ENCODE data around the gene DHX32. TPM values are rescaled to one million over a fixed set of nuclear protein-coding genes. Genes with fewer than 3 reads are reported as not detected.
"Not testable (repeated sequence)": the region's sequence is repeated elsewhere in the genome, so short reads cannot be mapped to it uniquely, and the experiment has no call there.

DHX32 gene, protein sequence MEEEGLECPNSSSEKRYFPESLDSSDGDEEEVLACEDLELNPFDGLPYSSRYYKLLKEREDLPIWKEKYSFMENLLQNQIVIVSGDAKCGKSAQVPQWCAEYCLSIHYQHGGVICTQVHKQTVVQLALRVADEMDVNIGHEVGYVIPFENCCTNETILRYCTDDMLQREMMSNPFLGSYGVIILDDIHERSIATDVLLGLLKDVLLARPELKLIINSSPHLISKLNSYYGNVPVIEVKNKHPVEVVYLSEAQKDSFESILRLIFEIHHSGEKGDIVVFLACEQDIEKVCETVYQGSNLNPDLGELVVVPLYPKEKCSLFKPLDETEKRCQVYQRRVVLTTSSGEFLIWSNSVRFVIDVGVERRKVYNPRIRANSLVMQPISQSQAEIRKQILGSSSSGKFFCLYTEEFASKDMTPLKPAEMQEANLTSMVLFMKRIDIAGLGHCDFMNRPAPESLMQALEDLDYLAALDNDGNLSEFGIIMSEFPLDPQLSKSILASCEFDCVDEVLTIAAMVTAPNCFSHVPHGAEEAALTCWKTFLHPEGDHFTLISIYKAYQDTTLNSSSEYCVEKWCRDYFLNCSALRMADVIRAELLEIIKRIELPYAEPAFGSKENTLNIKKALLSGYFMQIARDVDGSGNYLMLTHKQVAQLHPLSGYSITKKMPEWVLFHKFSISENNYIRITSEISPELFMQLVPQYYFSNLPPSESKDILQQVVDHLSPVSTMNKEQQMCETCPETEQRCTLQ
- total RNA-seq (2021) (36.2 and 45.4 TPM in 2 replicates), Bru-seq, nascent RNA (percentile 78 among the genes with signal in this experiment), BruChase-seq, experiment 1, labeled RNA remaining after a 2-hour chase (percentile 75 among the genes with signal in this experiment), BruChase-seq, experiment 2, labeled RNA remaining after a 6-hour chase (percentile 69 among the genes with signal in this experiment)
- long read RNA-seq, partial matches to known transcripts: 3 of 104 reads
- long read RNA-seq, other reads (novel, unspliced or antisense): 101 of 104 reads

GRCh38 chr10:125881192-125881591, at the start of gene DHX32:
TSS of gene DHX32 (minus strand) at chr10:125881292. CDS start at chr10:125880824, 468 bp downstream.
- DNase-seq (ENCODE audit: low spot score): no peak
- BruUV-seq (replicated peaks): no TSS peak
- H3K9me3 ChIP-seq (ENCODE audit: low read depth, low read length, poor library complexity, severe bottlenecking): peaks cover 4% of the 10 kb centered on the region
- no peaks in the 10 kb centered on the region for H3K27me3 ChIP-seq (replicated peaks; ENCODE audit: insufficient read depth, low read depth, low read length, poor library complexity)
- TF ChIP-seq CTCF (conservative IDR thresholded peaks at IDR 0.05; ENCODE audit: low read depth, low read length) (no peak), EZH2 (IDR thresholded peaks at IDR 0.05; ENCODE audit: borderline replicate concordance, low read depth, low read length, poor library complexity, severe bottlenecking) (no peak)
- POLR2A ChIA-PET (ENCODE audit: low non-redundant PET): no interaction called here
- peaks cover 11% of the 10 kb centered on the region for H3K36me3 ChIP-seq (ENCODE audit: insufficient read depth, low read length, poor library complexity, severe bottlenecking)
- intact Hi-C loops (cut with micrococcal nuclease; ENCODE audit: unreplicated experiment): no loop called here
- CTCF ChIA-PET: no interaction called here
- H3K4me1 ChIP-seq (ENCODE audit: insufficient read depth, low read length, poor library complexity, severe bottlenecking): no peaks in the 10 kb centered on the region
- H3K4me3 ChIP-seq (ENCODE audit: low read depth, low read length, poor library complexity, severe bottlenecking): no peak within 1 kb of the TSS
- no peak within 1 kb of the TSS for H3K27ac ChIP-seq (ENCODE audit: low read depth, low read length, poor library complexity, severe bottlenecking)

GRCh38 chr10:125929618-125930017, 48.5 kb upstream of the DHX32 start:
- Histone ChIP-seq H3K4me3 (ENCODE audit: low read depth, low read length, poor library complexity, severe bottlenecking) (no peak overlapping the region), H3K27me3 (replicated peaks; ENCODE audit: insufficient read depth, low read depth, low read length, poor library complexity) (peaks cover 4% of the 10 kb centered on the region), H3K27ac (ENCODE audit: low read depth, low read length, poor library complexity, severe bottlenecking) (no peak overlapping the region), H3K9me3 (ENCODE audit: low read depth, low read length, poor library complexity, severe bottlenecking) (peaks cover 4% of the 10 kb centered on the region), H3K4me1 (ENCODE audit: insufficient read depth, low read length, poor library complexity, severe bottlenecking) (no peaks in the 10 kb centered on the region), H3K36me3 (ENCODE audit: insufficient read depth, low read length, poor library complexity, severe bottlenecking) (no peaks in the 10 kb centered on the region)
- BruUV-seq (replicated peaks): no TSS peak
- ChIA-PET CTCF (no interaction called here), POLR2A (ENCODE audit: low non-redundant PET) (no interaction called here)
- TF ChIP-seq EZH2 (IDR thresholded peaks at IDR 0.05; ENCODE audit: borderline replicate concordance, low read depth, low read length, poor library complexity, severe bottlenecking) (no peak), CTCF (conservative IDR thresholded peaks at IDR 0.05; ENCODE audit: low read depth, low read length) (no peak)
- intact Hi-C loops (cut with micrococcal nuclease; ENCODE audit: unreplicated experiment): no loop called here
- no peak for DNase-seq (ENCODE audit: low spot score)

GRCh38 chr10:125928928-125929585, 48.0 kb upstream of the DHX32 start:
- no peak for DNase-seq (ENCODE audit: low spot score)
- intact Hi-C loops (cut with micrococcal nuclease; ENCODE audit: unreplicated experiment): no loop called here
- no TSS peak for BruUV-seq (replicated peaks)
- POLR2A ChIA-PET (ENCODE audit: low non-redundant PET): no interaction called here
- Histone ChIP-seq H3K27ac (ENCODE audit: low read depth, low read length, poor library complexity, severe bottlenecking) (no peak overlapping the region), H3K4me1 (ENCODE audit: insufficient read depth, low read length, poor library complexity, severe bottlenecking) (no peaks in the 10 kb centered on the region), H3K4me3 (ENCODE audit: low read depth, low read length, poor library complexity, severe bottlenecking) (no peak overlapping the region), H3K9me3 (ENCODE audit: low read depth, low read length, poor library complexity, severe bottlenecking) (peaks cover 4% of the 10 kb centered on the region), H3K27me3 (replicated peaks; ENCODE audit: insufficient read depth, low read depth, low read length, poor library complexity) (peaks cover 4% of the 10 kb centered on the region), H3K36me3 (ENCODE audit: insufficient read depth, low read length, poor library complexity, severe bottlenecking) (no peaks in the 10 kb centered on the region)
- CTCF ChIA-PET: no interaction called here
- TF ChIP-seq CTCF (conservative IDR thresholded peaks at IDR 0.05; ENCODE audit: low read depth, low read length) (no peak), EZH2 (IDR thresholded peaks at IDR 0.05; ENCODE audit: borderline replicate concordance, low read depth, low read length, poor library complexity, severe bottlenecking) (no peak)

- intact Hi-C loops (cut with micrococcal nuclease; ENCODE audit: unreplicated experiment); H3K4me1 ChIP-seq (ENCODE audit: insufficient read depth, low read length, poor library complexity, severe bottlenecking); BruUV-seq (replicated peaks); CTCF ChIA-PET; H3K9me3 ChIP-seq (ENCODE audit: low read depth, low read length, poor library complexity, severe bottlenecking); DNase-seq (ENCODE audit: low spot score); H3K4me3 ChIP-seq (ENCODE audit: low read depth, low read length, poor library complexity, severe bottlenecking); POLR2A ChIA-PET (ENCODE audit: low non-redundant PET); H3K36me3 ChIP-seq (ENCODE audit: insufficient read depth, low read length, poor library complexity, severe bottlenecking); H3K27me3 ChIP-seq (replicated peaks; ENCODE audit: insufficient read depth, low read depth, low read length, poor library complexity); H3K27ac ChIP-seq (ENCODE audit: low read depth, low read length, poor library complexity, severe bottlenecking): not testable (repeated sequence)
Observed at GRCh38 chr10:125927265-125927664, 46.2 kb upstream of the DHX32 start.
